Erythroblast (primary cell): ENCODE data around the gene MYO1A.
"Not testable (repeated sequence)": the region's sequence is repeated elsewhere in the genome, so short reads cannot be mapped to it uniquely, and the experiment has no call there.

ENCODE experiments used
- DNase-seq, 2 experiments: peaks; one replicate each; lab custom pipeline; 2025; lab: John Stamatoyannopoulos, UW
- GATA1 ChIP-seq: IDR thresholded peaks from 2 replicates; pipeline ENCODE4 v1.6.1; 2011; ENCODE audit warnings: low read depth, mild to moderate bottlenecking, control low read depth, low read length, moderate library complexity
- POLR2A ChIP-seq: IDR thresholded peaks from 2 replicates; pipeline ENCODE4 v1.6.1; 2011; ENCODE audit warnings: mild to moderate bottlenecking, low read length

The MYO1A gene

GRCh38 chr12:57072661-57073060 lies 22.7 kb upstream of the MYO1A start:
- TF ChIP-seq POLR2A = no peak
- TF ChIP-seq GATA1 = no peak
- no peak for DNase-seq

GRCh38 chr12:57069523-57069922 lies 19.6 kb upstream of the MYO1A start:
- TF ChIP-seq POLR2A (no peak), GATA1 (no peak)
- DNase-seq = peak; percentile 81 to 88

- no peak for DNase-seq
- TF ChIP-seq GATA1 (no peak), POLR2A (no peak)
Observed at GRCh38 chr12:57066245-57066644, 16.3 kb upstream of the MYO1A start.

GRCh38 chr12:57063991-57064685 lies 14.2 kb upstream of the MYO1A start:
- TF ChIP-seq POLR2A = no peak
- no peak for TF ChIP-seq GATA1
- DNase-seq = no peak

GRCh38 chr12:57058454-57058853 lies 8.5 kb upstream of the MYO1A start:
- DNase-seq = no peak
- no peak for TF ChIP-seq GATA1
- TF ChIP-seq POLR2A = no peak

GRCh38 chr12:57057067-57057751 lies 7.3 kb upstream of the MYO1A start:
- TF ChIP-seq GATA1 = no peak
- TF ChIP-seq POLR2A = no peak
- DNase-seq = no peak

GRCh38 chr12:57055824-57056223 lies 5.9 kb upstream of the MYO1A start:
- no peak for TF ChIP-seq POLR2A
- no peak for DNase-seq

- not testable (repeated sequence) for DNase-seq
Observed at GRCh38 chr12:57053901-57054300, 4.0 kb upstream of the MYO1A start.

- DNase-seq = not testable (repeated sequence)
Observed at GRCh38 chr12:57053146-57053545, 3.2 kb upstream of the MYO1A start.

GRCh38 chr12:57051011-57051410 lies 1.1 kb upstream of the MYO1A start:
- no peak for DNase-seq
- TF ChIP-seq GATA1 (no peak), POLR2A (no peak)

GRCh38 chr12:57049119-57049446 lies 846 bp downstream of the MYO1A start:
- no peak for DNase-seq
- TF ChIP-seq POLR2A (no peak), GATA1 (no peak)

GRCh38 chr12:57048423-57049118 lies 1.4 kb downstream of the MYO1A start:
- TF ChIP-seq GATA1 = no peak
- no peak for TF ChIP-seq POLR2A
- DNase-seq = no peak

GRCh38 chr12:57047981-57048380 lies 1.9 kb downstream of the MYO1A start:
- no peak for DNase-seq
- TF ChIP-seq GATA1 = no peak
- no peak for TF ChIP-seq POLR2A
